ENCODE data around the gene ALG12.

GRCh38 chr22:49914256-49914655, 4.0 kb downstream of the ALG12 start:
- TF ChIP-seq POLR2A (IDR thresholded peaks at IDR 0.05; ENCODE audit: low read depth, low read length) (no peak), TAF1 (IDR thresholded peaks at IDR 0.05; ENCODE audit: low read depth, low read length) (no peak)
